ENCODE results near the gene RAB19. TPM values are rescaled to one million over a fixed set of nuclear protein-coding genes. Genes with fewer than 3 reads are reported as not detected.

RAB19 gene
- under 1 TPM; 0.44 to 0.99 TPM for total RNA-seq
- polyA plus RNA-seq (ENCODE audit: insufficient read length in 2 of 2): under 1 TPM in 1 of 2 donors, not detected in 1; 0.17 TPM
- long read RNA-seq, donor 1: 0 reads
- long read RNA-seq, donor 2: 0 reads
- long read RNA-seq, donor 3: 0 reads
- long read RNA-seq, donor 4: 0 reads

- DNase-seq (ENCODE audit: low read depth in 4 of 6, low spot score in 6 of 6): no peak
- Histone ChIP-seq H3K4me1 (ENCODE audit: control insufficient read depth, insufficient read depth, low read length) (peaks cover 6% of the 10 kb centered on the region), H3K4me3 (ENCODE audit: low read depth, low read length) (peak within 1 kb of the TSS; percentile 35), H3K27ac (ENCODE audit: low read depth, low read length) (no peak within 1 kb of the TSS), H3K27me3 (ENCODE audit: control insufficient read depth, insufficient read depth, low read length) (peaks cover 17% of the 10 kb centered on the region), H3K36me3 (ENCODE audit: control insufficient read depth, insufficient read depth, low read length) (no peaks in the 10 kb centered on the region), H3K9me3 (ENCODE audit: control insufficient read depth, insufficient read depth, low read length) (no peaks in the 10 kb centered on the region)
- 20% methylated on average over 19 of the region's 22 CpGs for WGBS (ENCODE audit: insufficient coverage)
These were observed at the start of gene RAB19 for GRCh38 chr7:140403878-140404564. RAB19 (plus strand) TSS chr7:140404058; CDS start chr7:140407647, 3,589 bp downstream.

GRCh38 chr7:140358024-140358411 is 45.8 kb upstream of the RAB19 start:
- Histone ChIP-seq H3K4me1 (ENCODE audit: control insufficient read depth, insufficient read depth, low read length) (no peaks in the 10 kb centered on the region), H3K36me3 (ENCODE audit: control insufficient read depth, insufficient read depth, low read length) (peaks cover 38% of the 10 kb centered on the region), H3K27ac (ENCODE audit: low read depth, low read length) (no peak overlapping the region), H3K4me3 (ENCODE audit: low read depth, low read length) (no peak overlapping the region), H3K27me3 (ENCODE audit: control insufficient read depth, insufficient read depth, low read length) (no peaks in the 10 kb centered on the region), H3K9me3 (ENCODE audit: control insufficient read depth, insufficient read depth, low read length) (no peaks in the 10 kb centered on the region)
- no peak for DNase-seq (ENCODE audit: low read depth in 4 of 6, low spot score in 6 of 6)
- WGBS (ENCODE audit: insufficient coverage): no CpG with 5 or more reads among the region's 3 CpGs

GRCh38 chr7:140358412-140359051 is 45.3 kb upstream of the RAB19 start:
- DNase-seq (ENCODE audit: low read depth in 4 of 6, low spot score in 6 of 6): no peak
- 89% methylated on average over 6 of the region's 10 CpGs for WGBS (ENCODE audit: insufficient coverage)
- no peaks in the 10 kb centered on the region for H3K27me3 ChIP-seq (ENCODE audit: control insufficient read depth, insufficient read depth, low read length)
- H3K27ac ChIP-seq (ENCODE audit: low read depth, low read length): no peak overlapping the region
- no peaks in the 10 kb centered on the region for H3K4me1 ChIP-seq (ENCODE audit: control insufficient read depth, insufficient read depth, low read length)
- H3K9me3 ChIP-seq (ENCODE audit: control insufficient read depth, insufficient read depth, low read length): no peaks in the 10 kb centered on the region
- H3K4me3 ChIP-seq (ENCODE audit: low read depth, low read length): no peak overlapping the region
- H3K36me3 ChIP-seq (ENCODE audit: control insufficient read depth, insufficient read depth, low read length): peaks cover 34% of the 10 kb centered on the region

GRCh38 chr7:140360697-140361229 is 43.1 kb upstream of the RAB19 start:
- WGBS (ENCODE audit: insufficient coverage): 97% methylated on average over 3 of the region's 6 CpGs
- no peak overlapping the region for H3K27ac ChIP-seq (ENCODE audit: low read depth, low read length)
- no peaks in the 10 kb centered on the region for H3K4me1 ChIP-seq (ENCODE audit: control insufficient read depth, insufficient read depth, low read length)
- no peak overlapping the region for H3K4me3 ChIP-seq (ENCODE audit: low read depth, low read length)
- no peaks in the 10 kb centered on the region for H3K9me3 ChIP-seq (ENCODE audit: control insufficient read depth, insufficient read depth, low read length)
- DNase-seq (ENCODE audit: low read depth in 4 of 6, low spot score in 6 of 6): no peak
- peaks cover 30% of the 10 kb centered on the region for H3K36me3 ChIP-seq (ENCODE audit: control insufficient read depth, insufficient read depth, low read length)
- no peaks in the 10 kb centered on the region for H3K27me3 ChIP-seq (ENCODE audit: control insufficient read depth, insufficient read depth, low read length)

- Histone ChIP-seq H3K27me3 (ENCODE audit: control insufficient read depth, insufficient read depth, low read length) (no peaks in the 10 kb centered on the region), H3K4me3 (ENCODE audit: low read depth, low read length) (no peak overlapping the region), H3K4me1 (ENCODE audit: control insufficient read depth, insufficient read depth, low read length) (no peaks in the 10 kb centered on the region), H3K27ac (ENCODE audit: low read depth, low read length) (no peak overlapping the region), H3K9me3 (ENCODE audit: control insufficient read depth, insufficient read depth, low read length) (no peaks in the 10 kb centered on the region), H3K36me3 (ENCODE audit: control insufficient read depth, insufficient read depth, low read length) (peaks cover 37% of the 10 kb centered on the region)
- 100% methylated on average over 1 of the region's 3 CpGs for WGBS (ENCODE audit: insufficient coverage)
- DNase-seq (ENCODE audit: low read depth in 4 of 6, low spot score in 6 of 6): no peak
These were observed 39.0 kb upstream of the RAB19 start for GRCh38 chr7:140364819-140365218.

- Histone ChIP-seq H3K27me3 (ENCODE audit: control insufficient read depth, insufficient read depth, low read length) (no peaks in the 10 kb centered on the region), H3K27ac (ENCODE audit: low read depth, low read length) (no peak overlapping the region), H3K36me3 (ENCODE audit: control insufficient read depth, insufficient read depth, low read length) (peaks cover 31% of the 10 kb centered on the region), H3K9me3 (ENCODE audit: control insufficient read depth, insufficient read depth, low read length) (no peaks in the 10 kb centered on the region), H3K4me1 (ENCODE audit: control insufficient read depth, insufficient read depth, low read length) (no peaks in the 10 kb centered on the region), H3K4me3 (ENCODE audit: low read depth, low read length) (no peak overlapping the region)
- WGBS (ENCODE audit: insufficient coverage): 66% methylated on average over 2 of the region's 9 CpGs
- no peak for DNase-seq (ENCODE audit: low read depth in 4 of 6, low spot score in 6 of 6)
These were observed 36.3 kb upstream of the RAB19 start for GRCh38 chr7:140367528-140367927.

GRCh38 chr7:140369294-140369693 is 34.6 kb upstream of the RAB19 start:
- DNase-seq (ENCODE audit: low read depth in 4 of 6, low spot score in 6 of 6): no peak
- WGBS (ENCODE audit: insufficient coverage): no CpG with 5 or more reads among the region's 4 CpGs
- Histone ChIP-seq H3K4me3 (ENCODE audit: low read depth, low read length) (no peak overlapping the region), H3K4me1 (ENCODE audit: control insufficient read depth, insufficient read depth, low read length) (no peaks in the 10 kb centered on the region), H3K9me3 (ENCODE audit: control insufficient read depth, insufficient read depth, low read length) (no peaks in the 10 kb centered on the region), H3K36me3 (ENCODE audit: control insufficient read depth, insufficient read depth, low read length) (peaks cover 33% of the 10 kb centered on the region), H3K27me3 (ENCODE audit: control insufficient read depth, insufficient read depth, low read length) (no peaks in the 10 kb centered on the region), H3K27ac (ENCODE audit: low read depth, low read length) (no peak overlapping the region)

- Histone ChIP-seq H3K27me3 (ENCODE audit: control insufficient read depth, insufficient read depth, low read length) (no peaks in the 10 kb centered on the region), H3K36me3 (ENCODE audit: control insufficient read depth, insufficient read depth, low read length) (peaks cover 33% of the 10 kb centered on the region), H3K9me3 (ENCODE audit: control insufficient read depth, insufficient read depth, low read length) (no peaks in the 10 kb centered on the region), H3K4me3 (ENCODE audit: low read depth, low read length) (no peak overlapping the region), H3K4me1 (ENCODE audit: control insufficient read depth, insufficient read depth, low read length) (no peaks in the 10 kb centered on the region), H3K27ac (ENCODE audit: low read depth, low read length) (no peak overlapping the region)
- DNase-seq (ENCODE audit: low read depth in 4 of 6, low spot score in 6 of 6): no peak
- WGBS (ENCODE audit: insufficient coverage): 93% methylated on average over 5 of the region's 9 CpGs
These were observed 28.5 kb upstream of the RAB19 start for GRCh38 chr7:140375323-140375722.

- H3K4me1 ChIP-seq (ENCODE audit: control insufficient read depth, insufficient read depth, low read length): no peaks in the 10 kb centered on the region
- H3K27ac ChIP-seq (ENCODE audit: low read depth, low read length): no peak overlapping the region
- WGBS (ENCODE audit: insufficient coverage): 87% methylated on average over 3 of the region's 8 CpGs
- H3K9me3 ChIP-seq (ENCODE audit: control insufficient read depth, insufficient read depth, low read length): no peaks in the 10 kb centered on the region
- peaks cover 39% of the 10 kb centered on the region for H3K36me3 ChIP-seq (ENCODE audit: control insufficient read depth, insufficient read depth, low read length)
- H3K4me3 ChIP-seq (ENCODE audit: low read depth, low read length): no peak overlapping the region
- no peak for DNase-seq (ENCODE audit: low read depth in 4 of 6, low spot score in 6 of 6)
- no peaks in the 10 kb centered on the region for H3K27me3 ChIP-seq (ENCODE audit: control insufficient read depth, insufficient read depth, low read length)
These were observed 27.7 kb upstream of the RAB19 start for GRCh38 chr7:140375892-140376730.

Data from spinal cord (tissue), 10 donors.